Urothelium cell line (cell line): ENCODE results near the gene SHF.
A peak's percentile ranks its signal among the peaks of the same experiment; 100 is the strongest.

Source experiments
- DNase-seq: peaks from one replicate; pipeline ENCODE4 v3.0.0; 2011; ENCODE audit warnings: low spot score, mixed read lengths
- FAIRE-seq: peaks from 2 replicates; lab custom pipeline; 2011; peaks lifted over from hg19 to GRCh38; lab: Jason Lieb, UNC

The SHF gene

GRCh38 chr15:45200001-45200798 lies 12.4 kb upstream of the SHF start:
- no peak for FAIRE-seq

GRCh38 chr15:45199136-45199810 lies 11.5 kb upstream of the SHF start:
- DNase-seq, result no peak
- no peak for FAIRE-seq

More at GRCh38 chr15:45200001-45200798, 12.4 kb upstream of the SHF start:
- DNase-seq, result peak; percentile 38

DNA sequence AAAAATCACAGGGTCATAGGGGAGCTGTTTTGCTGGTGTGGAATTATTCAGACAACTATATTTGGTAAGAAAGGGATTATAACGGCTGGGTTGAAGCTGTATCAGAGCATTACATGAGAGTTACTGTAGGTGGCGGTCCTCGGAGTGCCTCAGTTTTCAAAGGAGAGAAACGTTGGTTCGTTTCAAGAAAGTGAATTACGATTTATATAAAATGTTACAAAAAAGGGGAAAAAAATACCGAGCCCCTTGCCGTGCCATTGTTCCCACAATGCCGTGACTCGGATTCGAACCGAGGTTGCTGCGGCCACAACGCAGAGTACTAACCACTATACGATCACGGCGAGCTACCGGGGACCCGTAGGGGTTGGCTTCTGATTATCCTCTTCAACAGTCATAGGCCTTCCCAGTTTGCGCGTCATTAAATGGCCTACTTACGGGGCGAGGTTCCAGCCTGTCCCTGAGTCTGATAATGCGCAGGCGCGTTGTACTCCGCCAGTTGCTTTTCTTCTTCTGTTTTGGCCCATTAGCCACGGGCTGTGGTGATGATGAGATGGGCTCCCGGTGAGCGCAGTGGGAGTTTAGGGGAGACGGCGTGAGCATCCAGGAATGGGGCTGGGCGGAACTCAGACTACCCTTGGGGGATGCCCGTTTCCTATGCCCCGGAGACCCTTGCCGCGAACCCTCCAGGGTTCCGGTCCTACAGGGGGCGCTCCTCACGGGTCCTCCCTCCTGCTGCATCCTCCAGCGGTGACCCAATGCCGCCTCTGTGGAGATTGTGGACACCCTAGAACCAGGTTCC lies 10.8 kb upstream of the SHF start:
- DNase-seq (peak; percentile 66), FAIRE-seq (no peak)

- FAIRE-seq (no peak), DNase-seq (no peak)
Observed at GRCh38 chr15:45197512-45197911, 9.7 kb upstream of the SHF start.

- no peak for DNase-seq
- FAIRE-seq, result no peak
Observed at GRCh38 chr15:45187578-45187893, 230 bp downstream of the SHF start.

DNA sequence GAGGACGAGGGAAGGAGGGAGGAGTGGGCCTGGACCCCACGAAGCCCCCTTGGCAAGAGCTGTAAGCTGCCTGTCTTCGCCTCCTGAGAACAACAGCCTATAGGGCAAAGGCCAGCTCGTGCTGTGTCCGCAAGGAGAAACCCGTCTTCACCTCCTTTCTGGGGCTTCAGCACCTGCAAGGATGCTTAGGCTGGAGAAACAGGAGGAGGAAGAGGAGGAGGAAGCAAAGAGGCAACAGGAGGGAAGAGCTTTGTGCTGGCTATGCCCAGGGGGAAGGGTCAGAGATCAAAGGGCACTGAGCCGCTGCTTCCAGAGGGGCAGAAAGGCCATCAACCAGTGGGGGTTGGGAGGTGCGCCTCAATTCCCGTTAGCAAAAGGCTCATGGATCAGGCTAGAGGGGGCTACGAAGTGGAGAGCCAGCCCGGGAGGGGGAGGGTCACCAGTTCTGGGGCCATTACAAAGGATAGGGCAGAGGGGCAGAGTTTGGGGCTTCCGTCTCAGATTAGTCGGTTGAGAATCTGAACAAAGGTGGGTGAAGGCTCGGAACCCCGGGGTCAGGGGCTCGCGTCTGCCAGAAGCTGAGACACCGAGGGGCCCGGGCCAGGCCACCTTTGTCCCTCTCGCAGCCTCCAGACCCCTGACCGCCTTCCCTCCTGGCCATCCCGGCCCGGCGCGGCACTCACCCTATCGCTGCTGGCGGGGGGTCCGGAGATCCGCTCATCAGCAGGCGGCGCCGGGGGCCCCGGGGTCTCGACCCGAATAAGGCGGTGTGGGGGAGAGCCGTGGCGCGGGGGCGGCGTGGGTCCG lies 792 bp downstream of the SHF start:
- FAIRE-seq, result no peak
- DNase-seq, result no peak

DNA sequence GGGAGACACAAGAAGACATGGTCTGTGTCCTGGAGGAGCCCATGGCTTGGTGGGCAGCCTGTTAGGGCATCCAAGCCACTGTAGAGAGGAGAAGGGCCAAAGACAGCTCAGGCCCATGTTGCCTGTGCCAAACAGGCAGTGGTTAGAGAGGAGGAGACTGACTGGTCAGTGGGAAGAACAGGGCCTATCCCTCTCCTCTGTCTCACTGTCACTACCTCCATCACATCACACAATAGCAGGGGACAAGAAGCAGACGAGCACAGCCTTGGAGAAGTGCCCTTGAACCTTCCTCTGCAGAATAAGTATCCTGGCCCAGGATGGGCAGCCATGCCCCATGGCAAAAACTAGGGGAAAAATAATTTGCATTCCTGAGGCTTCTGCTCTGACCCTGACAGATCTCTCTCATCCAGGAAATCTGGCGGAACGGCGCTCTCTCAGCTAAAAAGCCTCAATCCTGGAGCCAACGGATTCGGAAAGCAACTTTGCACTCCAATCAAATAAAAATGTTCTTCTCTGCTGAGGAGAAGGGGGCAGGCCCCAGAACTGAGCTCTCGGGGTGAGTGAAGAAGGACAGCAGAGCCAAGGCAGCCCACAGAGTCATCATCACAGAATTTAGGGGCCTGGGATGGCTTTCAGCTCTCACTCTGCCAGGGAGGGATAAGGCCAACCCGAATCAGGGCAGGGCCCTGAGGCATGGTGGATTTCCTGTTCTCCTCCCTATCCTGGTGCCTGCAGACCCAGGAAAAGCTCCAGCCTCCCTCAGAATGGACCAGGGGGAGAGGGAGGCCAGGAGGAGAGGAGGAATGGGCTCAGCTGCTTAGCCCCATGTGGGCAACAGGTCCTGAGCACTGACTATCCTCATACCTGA lies 1.6 kb downstream of the SHF start:
- DNase-seq (no peak), FAIRE-seq (no peak)

DNA sequence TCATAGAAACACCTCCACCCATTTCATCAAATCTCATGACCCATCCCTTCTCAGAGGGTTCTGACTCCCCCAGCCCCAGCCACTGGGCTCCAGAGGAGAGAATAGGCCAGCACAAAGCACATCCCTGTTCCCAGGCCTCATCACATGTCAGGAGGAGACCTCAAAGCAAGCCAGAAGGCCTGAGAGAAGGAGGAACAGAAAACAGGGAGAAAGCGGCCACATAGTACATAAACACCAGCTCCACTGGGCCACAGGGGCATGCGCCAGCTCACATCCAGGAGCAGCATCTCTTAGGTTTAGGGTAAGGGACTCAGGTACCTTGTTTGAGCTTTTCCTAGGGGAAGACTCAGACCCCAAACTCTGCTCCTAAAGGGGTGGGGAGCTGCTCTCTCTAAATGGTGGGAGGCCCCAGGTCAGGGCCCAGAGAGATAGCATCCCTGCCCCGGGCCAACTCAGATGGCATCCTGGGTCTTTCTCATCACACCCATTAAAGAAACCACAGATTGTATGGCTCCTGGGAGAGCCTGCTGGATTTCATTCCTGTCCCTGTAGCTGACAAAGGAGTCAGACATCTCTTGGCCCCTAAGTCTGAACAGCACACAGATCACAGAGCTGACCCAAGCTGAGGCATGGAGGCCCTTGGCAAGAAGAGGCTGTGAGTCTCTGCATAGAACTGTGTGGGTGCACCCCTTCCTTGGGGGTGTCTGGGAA lies 2.5 kb downstream of the SHF start:
- DNase-seq (no peak), FAIRE-seq (no peak)

DNA sequence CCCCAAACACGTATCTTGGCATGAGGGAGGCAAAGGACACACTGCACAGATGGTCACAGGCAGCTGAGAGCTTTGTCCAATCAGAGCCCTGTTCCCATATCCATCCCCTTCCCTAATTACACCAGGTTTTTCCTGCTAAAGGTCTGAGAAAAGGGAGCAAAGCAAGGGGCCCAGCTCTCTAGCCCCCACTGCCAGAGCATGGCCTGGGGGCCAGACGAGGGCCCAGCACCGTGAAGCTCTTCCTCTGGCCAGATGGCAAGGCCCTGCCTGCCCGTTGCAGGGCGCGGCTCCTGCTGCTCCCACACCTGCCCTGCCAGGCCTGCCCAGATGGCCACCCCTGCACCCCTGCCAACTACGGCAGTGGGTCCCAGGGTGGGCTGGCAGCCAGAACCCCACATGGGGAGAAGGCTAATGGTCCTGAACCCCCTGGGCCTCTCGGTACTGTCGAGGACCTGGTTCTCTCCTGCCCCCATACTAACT lies 3.2 kb downstream of the SHF start:
- FAIRE-seq (no peak), DNase-seq (no peak)

DNA sequence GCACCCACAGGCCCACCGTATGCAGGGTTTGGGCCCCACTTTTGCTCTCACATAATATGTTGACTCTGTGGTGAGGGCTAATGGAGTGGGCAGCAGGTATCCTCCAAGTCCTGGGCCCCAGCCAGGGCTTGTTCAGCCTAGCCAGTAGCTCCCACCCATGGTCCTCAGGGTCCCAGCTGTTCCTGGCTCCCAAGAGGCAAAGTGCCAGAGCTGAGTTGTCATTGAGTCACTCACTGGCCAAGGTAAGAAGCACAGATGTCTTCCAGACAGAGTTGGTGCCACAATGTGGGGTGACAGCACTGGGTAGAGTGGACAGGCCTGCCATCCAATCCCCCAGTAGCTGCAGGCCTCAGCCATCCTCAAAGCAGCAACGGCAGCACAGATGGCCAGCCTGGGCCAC lies 4.3 kb downstream of the SHF start:
- no peak for FAIRE-seq
- DNase-seq, result no peak

DNA sequence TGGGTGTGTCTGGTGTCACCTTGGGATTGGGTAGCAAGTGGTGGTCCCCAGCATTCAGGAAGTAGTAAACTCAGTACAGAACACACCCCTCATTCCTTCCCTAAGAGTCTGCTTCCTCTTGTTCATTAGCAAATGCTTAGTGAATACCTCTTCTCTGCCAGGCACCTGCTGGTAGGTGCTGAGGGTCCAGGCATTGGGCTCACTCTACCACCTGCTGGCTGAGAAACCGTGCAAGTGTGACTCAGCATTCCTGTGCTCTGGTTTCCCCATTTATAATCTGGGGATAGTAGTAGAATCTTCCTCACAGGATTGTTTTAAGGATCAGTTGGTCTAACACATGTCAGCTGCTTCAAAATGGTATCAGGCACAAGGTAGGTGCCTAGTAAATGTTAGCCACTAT lies 4.8 kb downstream of the SHF start:
- no peak for FAIRE-seq
- DNase-seq, result no peak

- no peak for DNase-seq
- no peak for FAIRE-seq
Observed at GRCh38 chr15:45181491-45182285, 6.1 kb downstream of the SHF start.

- no peak for FAIRE-seq
- no peak for DNase-seq
Observed at GRCh38 chr15:45180648-45181436, 6.9 kb downstream of the SHF start.

DNA sequence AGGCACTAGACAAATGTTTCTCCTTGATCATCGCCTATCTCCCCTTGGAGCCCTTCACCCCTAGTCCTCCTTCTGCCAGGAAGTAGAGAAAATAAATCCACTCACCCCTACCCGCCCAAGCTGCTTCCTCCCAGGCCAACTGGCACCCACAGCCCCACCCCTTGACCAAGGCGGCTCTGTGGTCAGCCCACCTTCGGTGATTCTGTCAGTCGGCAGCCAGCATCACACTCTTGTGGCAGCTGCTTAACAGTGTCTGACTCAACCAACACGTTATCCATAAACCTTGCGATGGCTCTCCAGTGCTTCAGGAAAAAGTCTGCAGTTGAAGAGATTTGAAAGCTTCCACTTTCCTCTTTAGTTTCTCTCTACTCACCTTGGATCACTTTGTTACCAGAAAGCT lies 7.6 kb downstream of the SHF start:
- DNase-seq (no peak), FAIRE-seq (no peak)

- peak; percentile 27 for FAIRE-seq
- no peak for DNase-seq
Observed at GRCh38 chr15:45179221-45179985, 8.4 kb downstream of the SHF start.

- FAIRE-seq (no peak), DNase-seq (no peak)
Observed at GRCh38 chr15:45177285-45177684, 10.5 kb downstream of the SHF start.

DNA sequence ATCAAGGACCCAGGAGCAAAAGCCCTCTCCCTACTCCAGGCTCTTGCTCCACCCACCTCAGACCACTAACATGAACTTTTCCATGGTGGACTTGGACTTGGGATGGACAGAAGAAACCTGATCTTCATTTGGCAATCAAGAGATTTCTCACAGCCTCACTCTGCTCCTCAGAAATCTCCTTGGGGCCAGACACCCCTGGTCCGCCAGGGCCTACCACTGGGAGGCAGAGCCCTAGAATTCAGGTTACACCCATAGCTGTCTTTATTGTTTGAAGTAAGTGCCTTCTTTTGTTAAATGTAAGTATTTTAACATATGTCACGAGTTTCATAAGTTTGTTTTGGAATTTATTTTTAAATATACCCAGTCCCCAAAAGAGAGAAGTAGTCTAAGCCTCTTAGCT lies 13.2 kb downstream of the SHF start:
- FAIRE-seq (no peak), DNase-seq (no peak)
